ENCODE results near the gene MUC4. TPM values are rescaled to one million over a fixed set of nuclear protein-coding genes. Genes with fewer than 3 reads are reported as not detected.

MUC4 gene
- polyA plus RNA-seq, 1 of the 3 experiments (the other 2 are of a cell fraction) = 0.07 TPM

GRCh38 chr3:195820901-195821300 is 9.2 kb upstream of the MUC4 start (continued):
- no peak for TF ChIP-seq USF1 (IDR thresholded peaks at IDR 0.05; ENCODE audit: borderline replicate concordance, low read depth)

- WGBS (ENCODE audit: low lambda C conversion rate) = 70% methylated on average over 7 of the region's 8 CpGs
- Histone ChIP-seq H2AFZ (ENCODE audit: low read depth) (no peak overlapping the region), H3F3A (replicated peaks; ENCODE audit: insufficient read depth) (no peaks in the 10 kb centered on the region), H3K4me1 (ENCODE audit: control insufficient read depth in 1 of 2, insufficient read depth in 2 of 2, low read depth in 1 of 2, low read length in 1 of 2) (no peaks in the 10 kb centered on the region), H4K20me1 (ENCODE audit: insufficient read depth) (no peaks in the 10 kb centered on the region), H3K4me2 (no peak overlapping the region), H3K4me3 (ENCODE audit: low read depth in 2 of 2, low read length in 1 of 2) (no peak overlapping the region), H3K9ac (no peak overlapping the region), H3K9me3 (no peaks in the 10 kb centered on the region), H3K9me2 (no peaks in the 10 kb centered on the region), H3K36me3 (replicated peaks in 1 of 2; ENCODE audit: control insufficient read depth in 1 of 2, insufficient read depth in 2 of 2, low read length in 1 of 2) (no peaks in the 10 kb centered on the region), H3K79me2 (ENCODE audit: insufficient read depth) (no peaks in the 10 kb centered on the region), H3K27ac (ENCODE audit: low read depth in 2 of 2, low read length in 1 of 2) (no peak overlapping the region), H3K27me3 (ENCODE audit: insufficient read depth) (0 out of 2 replicates have a peak, but pooled peaks cover 11% of the 10 kb centered on the region)
- POLR2A ChIA-PET = no interaction called here
- no peak for TF ChIP-seq IRF3 (IDR thresholded peaks at IDR 0.05; ENCODE audit: low read depth, low read length)
- no peak for TF ChIP-seq TAF1 (IDR thresholded peaks at IDR 0.05; ENCODE audit: borderline replicate concordance, low read depth, low read length)
- no peak for TF ChIP-seq JUND (IDR thresholded peaks at IDR 0.05)
- no peak for TF ChIP-seq RFX5 (IDR thresholded peaks at IDR 0.05; ENCODE audit: low read length)
- TF ChIP-seq TCF12 (IDR thresholded peaks at IDR 0.05) = no peak
- no peak for TF ChIP-seq ZBTB33 (IDR thresholded peaks at IDR 0.05; ENCODE audit: borderline replicate concordance, low read depth)
- no peak for TF ChIP-seq GABPA (IDR thresholded peaks at IDR 0.05; ENCODE audit: low read depth)
- CTCF ChIA-PET = interaction anchor here (2.0 kb wide), 1 partner anchor 30 kb away, joined by 8 read pairs; no protein-coding TSS in a partner anchor
- DNase-seq = no peak
Observed at GRCh38 chr3:195820186-195820585, 8.5 kb upstream of the MUC4 start.

GRCh38 chr3:195818301-195818700 is 6.6 kb upstream of the MUC4 start:
- Histone ChIP-seq H3K4me1 (ENCODE audit: control insufficient read depth in 1 of 2, insufficient read depth in 2 of 2, low read depth in 1 of 2, low read length in 1 of 2) (no peaks in the 10 kb centered on the region), H3K27ac (ENCODE audit: low read depth in 2 of 2, low read length in 1 of 2) (no peak overlapping the region), H3K9me2 (no peaks in the 10 kb centered on the region), H3K79me2 (ENCODE audit: insufficient read depth) (no peaks in the 10 kb centered on the region), H3K4me3 (ENCODE audit: low read depth in 2 of 2, low read length in 1 of 2) (no peak overlapping the region), H3K36me3 (replicated peaks in 1 of 2; ENCODE audit: control insufficient read depth in 1 of 2, insufficient read depth in 2 of 2, low read length in 1 of 2) (no peaks in the 10 kb centered on the region), H3K9me3 (no peaks in the 10 kb centered on the region), H3K4me2 (no peak overlapping the region), H3K9ac (no peak overlapping the region), H4K20me1 (ENCODE audit: insufficient read depth) (no peaks in the 10 kb centered on the region), H2AFZ (ENCODE audit: low read depth) (no peak overlapping the region), H3F3A (replicated peaks; ENCODE audit: insufficient read depth) (no peaks in the 10 kb centered on the region), H3K27me3 (ENCODE audit: insufficient read depth) (0 out of 2 replicates have a peak, but pooled peaks cover 11% of the 10 kb centered on the region)
- DNase-seq = no peak
- CTCF ChIA-PET = interaction anchor here (2.0 kb wide), 1 partner anchor 32 kb away, joined by 8 read pairs; no protein-coding TSS in a partner anchor
- WGBS (ENCODE audit: low lambda C conversion rate) = 83% methylated on average over 18 of the region's 21 CpGs
- POLR2A ChIA-PET = no interaction called here
- no peak for TF ChIP-seq EZH2phosphoT487 (IDR thresholded peaks at IDR 0.05; ENCODE audit: borderline replicate concordance, low read depth)
- no peak for TF ChIP-seq RXRA (IDR thresholded peaks at IDR 0.05; ENCODE audit: borderline replicate concordance, low read depth)
- TF ChIP-seq MXI1 (IDR thresholded peaks at IDR 0.05; ENCODE audit: low read depth, low read length) = no peak
- TF ChIP-seq RCOR1 (IDR thresholded peaks at IDR 0.05; ENCODE audit: low read length) = no peak
- no peak for TF ChIP-seq MAX (IDR thresholded peaks at IDR 0.05; ENCODE audit: low read depth)
- TF ChIP-seq TCF12 (IDR thresholded peaks at IDR 0.05) = no peak
- no peak for TF ChIP-seq CHD2 (IDR thresholded peaks at IDR 0.05; ENCODE audit: low read length, partially characterized antibody)
- no peak for TF ChIP-seq IRF3 (IDR thresholded peaks at IDR 0.05; ENCODE audit: low read depth, low read length)
- no peak for TF ChIP-seq ZBTB33 (IDR thresholded peaks at IDR 0.05; ENCODE audit: borderline replicate concordance, low read depth)
